ENCODE data around the gene CEBPA.

CEBPA gene

DNA sequence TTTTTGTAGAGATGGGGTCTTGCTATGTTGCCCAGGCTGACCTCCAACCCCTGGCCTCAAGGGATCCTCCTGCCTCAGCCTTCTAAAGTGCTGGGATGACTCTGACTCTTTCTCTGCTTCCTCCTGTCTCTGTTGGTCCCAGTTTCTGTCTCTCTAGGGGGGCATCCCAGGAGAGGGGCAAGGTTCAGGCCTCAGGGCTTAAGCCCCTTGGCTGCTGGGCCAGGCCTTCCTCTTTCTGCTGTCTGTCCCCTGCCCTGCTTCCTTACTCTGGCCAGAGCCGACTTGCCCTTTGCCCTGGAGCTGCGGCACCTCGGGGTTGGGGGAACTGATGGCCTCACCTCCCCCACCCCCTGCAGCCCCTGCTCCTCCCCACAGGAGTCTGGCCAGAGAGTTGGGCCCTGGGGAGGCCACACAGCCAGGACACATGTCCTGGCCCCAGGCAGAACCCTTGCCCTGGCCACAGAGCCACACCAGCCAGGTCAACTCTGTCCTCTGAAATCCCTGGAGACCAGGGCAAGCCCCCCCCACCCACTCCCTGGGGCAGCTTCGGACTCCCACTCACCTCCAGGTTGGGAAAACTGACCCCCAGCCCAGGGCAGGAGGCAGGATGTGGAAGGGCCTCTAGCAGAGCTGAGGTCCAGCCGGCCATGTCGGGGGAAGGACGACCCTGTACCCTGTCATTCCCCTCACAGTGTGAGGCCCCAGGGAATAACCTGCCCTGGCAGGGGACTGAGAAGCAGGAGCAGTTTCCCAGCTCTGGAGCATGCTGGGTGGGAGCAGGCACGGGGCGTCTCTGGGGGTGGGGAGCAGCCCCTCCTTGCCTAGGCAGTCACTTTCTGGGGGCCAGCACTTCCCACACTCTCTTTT is 23.7 kb downstream of the CEBPA start:
- Histone ChIP-seq H3K9me2 (replicated peaks; ENCODE audit: insufficient read depth, low read length) (no peaks in the 10 kb centered on the region), H3K27me3 (ENCODE audit: low read length) (no peaks in the 10 kb centered on the region), H2AFZ (ENCODE audit: low read depth, low read length, severe bottlenecking) (no peak overlapping the region), H3K9ac (ENCODE audit: low read length) (no peak overlapping the region), H3K79me2 (ENCODE audit: insufficient read depth, low read length) (no peaks in the 10 kb centered on the region), H3K9me3 (ENCODE audit: insufficient read depth, low read length) (no peaks in the 10 kb centered on the region), H3K27ac (ENCODE audit: low read depth, low read length) (no peak overlapping the region), H3F3A (ENCODE audit: insufficient read depth) (no peaks in the 10 kb centered on the region), H3K4me2 (ENCODE audit: low read depth, low read length, poor library complexity, severe bottlenecking) (no peak overlapping the region), H4K20me1 (ENCODE audit: low read depth, low read length) (no peaks in the 10 kb centered on the region), H3K36me3 (ENCODE audit: low read length) (no peaks in the 10 kb centered on the region), H3K4me3 (ENCODE audit: insufficient read depth, low read length, poor library complexity, severe bottlenecking) (no peak overlapping the region)
- TF ChIP-seq EZH2phosphoT487 (conservative IDR thresholded peaks at IDR 0.05; ENCODE audit: low read length) = no peak
- TF ChIP-seq, protein P1, sequence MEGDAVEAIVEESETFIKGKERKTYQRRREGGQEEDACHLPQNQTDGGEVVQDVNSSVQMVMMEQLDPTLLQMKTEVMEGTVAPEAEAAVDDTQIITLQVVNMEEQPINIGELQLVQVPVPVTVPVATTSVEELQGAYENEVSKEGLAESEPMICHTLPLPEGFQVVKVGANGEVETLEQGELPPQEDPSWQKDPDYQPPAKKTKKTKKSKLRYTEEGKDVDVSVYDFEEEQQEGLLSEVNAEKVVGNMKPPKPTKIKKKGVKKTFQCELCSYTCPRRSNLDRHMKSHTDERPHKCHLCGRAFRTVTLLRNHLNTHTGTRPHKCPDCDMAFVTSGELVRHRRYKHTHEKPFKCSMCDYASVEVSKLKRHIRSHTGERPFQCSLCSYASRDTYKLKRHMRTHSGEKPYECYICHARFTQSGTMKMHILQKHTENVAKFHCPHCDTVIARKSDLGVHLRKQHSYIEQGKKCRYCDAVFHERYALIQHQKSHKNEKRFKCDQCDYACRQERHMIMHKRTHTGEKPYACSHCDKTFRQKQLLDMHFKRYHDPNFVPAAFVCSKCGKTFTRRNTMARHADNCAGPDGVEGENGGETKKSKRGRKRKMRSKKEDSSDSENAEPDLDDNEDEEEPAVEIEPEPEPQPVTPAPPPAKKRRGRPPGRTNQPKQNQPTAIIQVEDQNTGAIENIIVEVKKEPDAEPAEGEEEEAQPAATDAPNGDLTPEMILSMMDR (IDR thresholded peaks at IDR 0.05; ENCODE audit: insufficient read depth, low read length, poor library complexity, severe bottlenecking) = no peak

DNA sequence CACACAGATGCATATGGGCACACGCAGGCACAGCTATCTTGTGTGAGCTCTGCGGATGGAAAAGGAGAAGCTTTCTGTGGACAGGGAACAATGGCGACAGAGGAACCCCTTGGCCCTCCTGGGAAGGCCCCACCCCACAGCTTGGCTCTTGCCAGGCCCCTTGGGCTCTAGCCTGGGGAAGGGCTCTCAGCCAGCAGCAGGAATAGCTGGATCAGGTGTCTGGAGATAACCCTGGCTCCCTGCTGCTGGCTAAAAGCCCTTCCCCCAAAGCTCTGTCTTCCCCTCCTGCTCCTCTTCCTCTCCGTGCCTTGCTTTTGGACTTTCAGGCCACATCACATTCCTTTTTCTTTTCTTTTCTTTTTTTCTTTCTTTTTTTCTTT is 24.3 kb downstream of the CEBPA start:
- no peak overlapping the region for H3K9ac ChIP-seq (ENCODE audit: low read length)
- no peak overlapping the region for H3K27ac ChIP-seq (ENCODE audit: low read depth, low read length)
- H3K36me3 ChIP-seq (ENCODE audit: low read length) = no peaks in the 10 kb centered on the region
- no peaks in the 10 kb centered on the region for H3F3A ChIP-seq (ENCODE audit: insufficient read depth)
- TF ChIP-seq, protein P1 (IDR thresholded peaks at IDR 0.05; ENCODE audit: insufficient read depth, low read length, poor library complexity, severe bottlenecking) = no peak
- no peak for TF ChIP-seq EZH2phosphoT487 (conservative IDR thresholded peaks at IDR 0.05; ENCODE audit: low read length)
- no peak overlapping the region for H2AFZ ChIP-seq (ENCODE audit: low read depth, low read length, severe bottlenecking)
- no peaks in the 10 kb centered on the region for H3K79me2 ChIP-seq (ENCODE audit: insufficient read depth, low read length)
- no peak overlapping the region for H3K4me2 ChIP-seq (ENCODE audit: low read depth, low read length, poor library complexity, severe bottlenecking)
- no peak overlapping the region for H3K4me3 ChIP-seq (ENCODE audit: insufficient read depth, low read length, poor library complexity, severe bottlenecking)
- H3K9me2 ChIP-seq (replicated peaks; ENCODE audit: insufficient read depth, low read length) = no peaks in the 10 kb centered on the region
- H4K20me1 ChIP-seq (ENCODE audit: low read depth, low read length) = no peaks in the 10 kb centered on the region
- no peaks in the 10 kb centered on the region for H3K9me3 ChIP-seq (ENCODE audit: insufficient read depth, low read length)
- no peaks in the 10 kb centered on the region for H3K27me3 ChIP-seq (ENCODE audit: low read length)

DNA sequence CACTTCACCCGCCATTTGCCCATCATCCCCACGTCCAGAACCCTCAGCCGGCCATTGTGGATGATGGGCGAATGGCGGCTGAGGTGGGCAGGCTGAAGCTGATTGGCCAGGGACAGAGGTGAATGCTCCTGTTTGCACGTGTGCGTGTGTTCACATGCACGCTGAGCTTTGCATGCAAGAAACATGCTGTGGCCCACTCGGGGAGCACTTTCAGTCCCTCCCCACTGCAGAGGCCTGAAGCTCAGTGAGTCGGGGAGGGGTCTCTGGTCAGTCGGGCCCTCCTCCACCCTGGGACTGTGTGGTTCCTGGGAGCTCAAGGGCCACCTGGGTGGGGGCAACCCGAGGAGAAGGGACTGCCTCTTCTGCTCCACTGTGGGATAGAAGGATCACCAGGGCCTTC is 24.9 kb downstream of the CEBPA start:
- Histone ChIP-seq H2AFZ (ENCODE audit: low read depth, low read length, severe bottlenecking) (no peak overlapping the region), H3K27me3 (ENCODE audit: low read length) (no peaks in the 10 kb centered on the region), H4K20me1 (ENCODE audit: low read depth, low read length) (no peaks in the 10 kb centered on the region), H3F3A (ENCODE audit: insufficient read depth) (no peaks in the 10 kb centered on the region), H3K9me3 (ENCODE audit: insufficient read depth, low read length) (no peaks in the 10 kb centered on the region), H3K9ac (ENCODE audit: low read length) (no peak overlapping the region), H3K4me2 (ENCODE audit: low read depth, low read length, poor library complexity, severe bottlenecking) (no peak overlapping the region), H3K4me3 (ENCODE audit: insufficient read depth, low read length, poor library complexity, severe bottlenecking) (no peak overlapping the region), H3K27ac (ENCODE audit: low read depth, low read length) (no peak overlapping the region), H3K79me2 (ENCODE audit: insufficient read depth, low read length) (no peaks in the 10 kb centered on the region), H3K9me2 (replicated peaks; ENCODE audit: insufficient read depth, low read length) (no peaks in the 10 kb centered on the region), H3K36me3 (ENCODE audit: low read length) (no peaks in the 10 kb centered on the region)
- TF ChIP-seq, protein P1 (IDR thresholded peaks at IDR 0.05; ENCODE audit: insufficient read depth, low read length, poor library complexity, severe bottlenecking) = no peak
- TF ChIP-seq EZH2phosphoT487 (conservative IDR thresholded peaks at IDR 0.05; ENCODE audit: low read length) = no peak

Measured in SU-DHL-6 (cell line).